Measurements from ENCODE around the gene LNPEP.
A peak's percentile ranks its signal among the peaks of the same experiment; 100 is the strongest.
"Not testable (repeated sequence)": the region's sequence is repeated elsewhere in the genome, so short reads cannot be mapped to it uniquely, and the experiment has no call there.

The LNPEP gene

DNA sequence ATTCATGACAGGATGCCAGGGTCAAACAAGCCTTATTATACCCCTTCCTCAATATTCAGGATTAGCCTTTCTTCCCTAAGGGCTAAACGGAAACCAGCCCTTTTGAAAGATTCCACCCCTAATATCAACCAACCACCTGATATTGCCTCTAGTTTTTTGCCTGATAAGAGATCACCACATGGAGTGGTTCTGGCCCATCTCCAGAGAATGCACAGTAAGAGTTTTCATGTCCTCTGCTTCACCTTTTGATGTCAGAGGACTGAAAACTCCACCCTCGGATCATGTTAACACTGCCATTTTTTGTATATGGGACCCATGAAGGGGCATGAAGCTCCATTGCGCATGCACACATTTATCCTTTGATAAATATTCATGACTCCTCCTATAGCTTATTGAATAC is 5.8 kb upstream of the LNPEP start:
- no peak overlapping the region for H3K27ac ChIP-seq
- no peak for TF ChIP-seq CTCF (conservative IDR thresholded peaks at IDR 0.05)

- no peak for TF ChIP-seq CTCF (conservative IDR thresholded peaks at IDR 0.05)
- H3K27ac ChIP-seq: no peak overlapping the region
Measured at GRCh38 chr5:96930589-96930988, 5.3 kb upstream of the LNPEP start.

- not testable (repeated sequence) for H3K27ac ChIP-seq
Measured at GRCh38 chr5:96931037-96931436, 4.8 kb upstream of the LNPEP start.

DNA sequence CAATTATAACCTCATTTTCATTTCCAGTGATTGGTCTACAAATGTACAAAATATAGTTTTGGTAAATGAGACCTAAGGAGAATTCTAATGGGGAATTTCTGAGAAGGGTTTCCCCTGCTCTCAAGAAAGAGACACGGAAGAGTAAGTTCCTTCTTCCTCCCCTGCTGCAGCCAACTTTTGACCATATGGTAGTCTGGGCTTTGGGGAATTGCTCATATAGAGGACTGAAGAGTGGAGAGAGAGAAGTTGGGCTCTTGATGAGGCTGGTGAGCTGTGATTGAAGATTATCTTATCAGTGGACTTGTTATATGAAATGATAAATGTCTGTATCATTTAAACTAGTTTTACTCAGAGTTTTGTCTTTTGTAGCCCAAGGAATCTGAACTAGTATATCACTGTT is 4.3 kb upstream of the LNPEP start:
- no peak for TF ChIP-seq CTCF (conservative IDR thresholded peaks at IDR 0.05)
- H3K27ac ChIP-seq: no peak overlapping the region

DNA sequence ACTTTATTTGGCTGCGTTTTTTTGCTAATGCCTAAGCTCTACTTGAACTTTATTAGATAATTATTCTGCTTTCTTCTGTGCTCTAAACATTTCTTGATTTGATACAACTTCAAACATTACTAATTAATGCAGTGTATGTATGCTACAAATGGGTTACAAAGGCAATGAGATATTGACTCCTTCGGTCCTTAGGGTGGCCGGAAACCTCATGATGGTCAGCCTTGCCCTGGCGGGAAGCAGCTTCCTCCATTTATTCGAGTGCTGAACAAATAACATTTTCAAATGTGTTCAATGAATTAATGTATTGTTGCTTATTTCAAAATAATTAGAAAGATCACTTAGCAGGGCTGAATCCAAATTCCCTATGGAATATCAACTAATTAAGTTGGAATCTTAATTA is 3.9 kb upstream of the LNPEP start:
- TF ChIP-seq CTCF (conservative IDR thresholded peaks at IDR 0.05): no peak
- H3K27ac ChIP-seq: peak overlapping the region; percentile 95; the same call in 1 of the 2 replicates

GRCh38 chr5:96933764-96934707 is 1.8 kb upstream of the LNPEP start:
- TF ChIP-seq CTCF (conservative IDR thresholded peaks at IDR 0.05): no peak
- peak overlapping the region; percentile 95 for H3K27ac ChIP-seq

DNA sequence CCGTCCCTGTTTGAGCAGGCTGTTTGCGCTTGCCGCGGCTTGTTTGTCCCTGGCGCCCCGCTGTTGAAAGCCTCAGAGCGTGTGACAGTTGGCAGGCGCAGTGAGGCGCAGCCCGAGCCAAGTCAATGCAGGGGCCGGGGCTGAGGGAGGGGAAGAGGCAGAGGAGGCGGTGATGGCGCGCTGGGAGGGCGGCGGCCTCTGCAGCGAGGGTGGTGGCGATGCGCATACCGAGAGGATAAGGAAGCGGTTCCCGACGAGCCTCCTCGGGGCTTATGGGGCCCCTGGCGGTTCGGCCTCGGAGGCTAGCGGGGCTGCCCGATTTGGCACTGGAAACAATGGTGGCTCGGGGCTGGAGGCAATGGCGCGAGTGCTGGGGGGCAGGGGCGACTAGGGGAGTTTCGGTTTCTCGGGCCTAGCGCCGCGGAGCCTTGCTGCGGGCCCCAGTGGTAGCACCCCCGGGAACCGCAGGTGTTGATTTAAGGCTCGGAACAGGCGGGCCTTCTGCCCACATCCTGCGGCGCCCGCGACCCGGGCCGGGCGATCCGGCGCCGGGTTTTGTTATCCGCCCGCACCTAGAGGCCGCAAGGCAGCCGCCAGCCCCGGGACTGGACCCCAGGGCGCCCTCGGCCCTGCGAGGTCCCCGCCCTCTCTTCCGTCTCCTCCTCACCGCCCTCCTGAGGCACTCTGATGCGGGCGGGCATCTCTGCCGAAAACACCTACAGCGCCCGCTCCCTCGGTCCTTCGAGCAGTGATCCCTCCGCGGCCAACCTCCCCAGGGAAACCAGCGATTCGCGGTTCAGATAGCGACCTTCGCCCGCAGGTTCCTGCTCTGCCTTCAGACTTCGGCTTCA is 947 bp upstream of the LNPEP start:
- peak; percentile 27 for TF ChIP-seq CTCF (conservative IDR thresholded peaks at IDR 0.05)
- H3K27ac ChIP-seq: peak overlapping the region; percentile 95

All from VCaP (cell line).